ENCODE measurements around the gene ARHGAP26.

DNA sequence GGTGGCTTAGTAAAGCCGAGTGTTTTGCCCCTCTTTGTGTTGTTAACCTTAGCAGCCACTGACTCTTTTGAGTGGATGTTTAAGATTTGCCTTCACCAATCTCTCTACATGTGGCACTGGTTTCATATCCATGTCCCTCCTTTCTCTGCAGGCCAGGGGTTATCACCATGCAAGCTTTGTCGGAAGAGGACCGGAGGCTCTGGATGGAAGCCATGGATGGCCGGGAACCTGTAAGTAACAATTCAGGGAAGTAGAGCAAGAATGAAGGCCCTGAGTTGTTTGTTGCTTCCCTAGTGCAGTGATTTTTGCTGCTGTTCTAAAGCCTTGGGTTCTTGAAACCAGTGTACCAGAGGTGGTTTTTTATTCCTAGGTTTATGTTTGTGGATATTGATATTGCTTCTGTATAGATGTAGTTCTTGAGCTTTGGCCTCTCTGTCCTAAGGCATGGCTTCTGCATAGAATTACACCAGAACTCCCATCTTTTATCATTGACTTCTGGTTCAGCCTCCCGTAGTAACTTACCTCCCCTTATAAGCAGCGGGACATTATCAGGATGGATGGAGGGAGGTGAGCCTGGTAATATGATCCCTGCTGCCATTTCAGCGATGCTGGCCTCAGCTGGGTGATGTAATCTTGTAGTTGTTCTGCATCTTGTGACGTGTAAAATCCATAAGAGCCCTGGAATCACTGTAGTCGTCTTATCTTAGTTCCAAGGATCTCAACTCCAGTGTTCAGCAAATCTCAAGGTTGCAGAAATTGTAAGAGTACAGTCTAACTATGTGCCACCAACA lies 161.9 kb downstream of the ARHGAP26 start:
- TF ChIP-seq POLR2A (IDR thresholded peaks at IDR 0.05): no peak
- TF ChIP-seq, protein P1, sequence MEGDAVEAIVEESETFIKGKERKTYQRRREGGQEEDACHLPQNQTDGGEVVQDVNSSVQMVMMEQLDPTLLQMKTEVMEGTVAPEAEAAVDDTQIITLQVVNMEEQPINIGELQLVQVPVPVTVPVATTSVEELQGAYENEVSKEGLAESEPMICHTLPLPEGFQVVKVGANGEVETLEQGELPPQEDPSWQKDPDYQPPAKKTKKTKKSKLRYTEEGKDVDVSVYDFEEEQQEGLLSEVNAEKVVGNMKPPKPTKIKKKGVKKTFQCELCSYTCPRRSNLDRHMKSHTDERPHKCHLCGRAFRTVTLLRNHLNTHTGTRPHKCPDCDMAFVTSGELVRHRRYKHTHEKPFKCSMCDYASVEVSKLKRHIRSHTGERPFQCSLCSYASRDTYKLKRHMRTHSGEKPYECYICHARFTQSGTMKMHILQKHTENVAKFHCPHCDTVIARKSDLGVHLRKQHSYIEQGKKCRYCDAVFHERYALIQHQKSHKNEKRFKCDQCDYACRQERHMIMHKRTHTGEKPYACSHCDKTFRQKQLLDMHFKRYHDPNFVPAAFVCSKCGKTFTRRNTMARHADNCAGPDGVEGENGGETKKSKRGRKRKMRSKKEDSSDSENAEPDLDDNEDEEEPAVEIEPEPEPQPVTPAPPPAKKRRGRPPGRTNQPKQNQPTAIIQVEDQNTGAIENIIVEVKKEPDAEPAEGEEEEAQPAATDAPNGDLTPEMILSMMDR (IDR thresholded peaks at IDR 0.05): no peak
